Lung (tissue), 12 donors: ENCODE data around the gene SCAMP5. TPM values are rescaled to one million over a fixed set of nuclear protein-coding genes. Genes with fewer than 3 reads are reported as not detected.

Experiments
- ATAC-seq: fragments of 200-7000 bp; cut with Tn5 transposase; one replicate; pipeline ENCODE4 v1.9.1; 2020; ENCODE audit warnings: moderate number of reproducible peaks; ENCODE audit not compliant: insufficient read depth, low FRiP score
- DNase-seq, 3 donors: peaks; one replicate each; pipeline ENCODE4 v3.0.0-alpha.2; 2013 to 2017
- H3K27ac ChIP-seq, 2 donors: one replicate each; pipeline ENCODE4 v1.5.1; 2013; ENCODE audit warnings: mild to moderate bottlenecking in 2 of 2, moderate library complexity in 2 of 2, control low read depth in 1 of 2, inconsistent platforms in 1 of 2, low read depth in 1 of 2, low read length in 1 of 2
- H3K27me3 ChIP-seq, 3 donors: one replicate each; pipeline ENCODE4 v1.5.1; 2013; ENCODE audit warnings: low read length in 2 of 3; ENCODE audit not compliant: control insufficient read depth in 3 of 3, insufficient read depth in 3 of 3
- H3K36me3 ChIP-seq, 4 donors: one replicate each; pipeline ENCODE4 v1.5.1; 2013; ENCODE audit warnings: low read length in 4 of 4, mild to moderate bottlenecking in 1 of 4, moderate library complexity in 1 of 4; ENCODE audit not compliant: control insufficient read depth in 4 of 4, insufficient read depth in 4 of 4
- H3K4me1 ChIP-seq, 5 donors: one replicate each; pipeline ENCODE4 v1.5.1; 2013; ENCODE audit warnings: low read length in 5 of 5, mild to moderate bottlenecking in 2 of 5, moderate library complexity in 1 of 5; ENCODE audit not compliant: control insufficient read depth in 5 of 5, insufficient read depth in 5 of 5
- H3K4me3 ChIP-seq: one replicate; pipeline ENCODE4 v1.5.1; 2013; ENCODE audit warnings: mild to moderate bottlenecking, control low read depth, moderate library complexity
- H3K9ac ChIP-seq, 2 donors: one replicate each; pipeline ENCODE4 v1.5.1; 2013; ENCODE audit warnings: low read length in 2 of 2, control low read depth in 1 of 2; ENCODE audit not compliant: insufficient read depth in 1 of 2
- H3K9me3 ChIP-seq, 4 donors: one replicate each; pipeline ENCODE4 v1.5.1; 2013; ENCODE audit warnings: low read length in 3 of 4, mild to moderate bottlenecking in 1 of 4, moderate library complexity in 1 of 4; ENCODE audit not compliant: control insufficient read depth in 4 of 4, insufficient read depth in 3 of 4
- CTCF ChIP-seq: IDR thresholded peaks from 2 replicates; pipeline ENCODE4 v1.5.1; 2012; ENCODE audit warnings: mild to moderate bottlenecking; ENCODE audit errors: control extremely low read depth, extremely low read depth
- WGBS, 2 donors: extraction: QIAGEN DNeasy Blood & Tissue Kit; methylation state at CpG; one replicate each; pipeline ENCODE4 v1.1.7; 2013; 5-methylcytosine and 5-hydroxymethylcytosine counted together
- polyA plus RNA-seq, 2 donors: library from polyadenylated mRNA; stranded (reverse); fragments of 200-250 nt; gene quantifications; one replicate each; pipeline ENCODE4 v1.2.1, GENCODE V29; 2013
- total RNA-seq, 2 donors: library from RNA; depleted of rRNA in 1 of 2; stranded (reverse); fragments of >200 nt in 1 of 2; gene quantifications; one replicate each; pipeline ENCODE4 v1.2.1, GENCODE V29; 2014 to 2021
- donor health status: control.
- donor health status: control.
- donor health status: Bipolar disorder and iron deficiency.
- donor health status: healthy.
- donor health status: DM: yes; HTN: yes; CAD: no.

The SCAMP5 gene
- total and polyA plus RNA-seq, 4 donors: 0.94 to 9.5 (median 4.3) TPM

DNA sequence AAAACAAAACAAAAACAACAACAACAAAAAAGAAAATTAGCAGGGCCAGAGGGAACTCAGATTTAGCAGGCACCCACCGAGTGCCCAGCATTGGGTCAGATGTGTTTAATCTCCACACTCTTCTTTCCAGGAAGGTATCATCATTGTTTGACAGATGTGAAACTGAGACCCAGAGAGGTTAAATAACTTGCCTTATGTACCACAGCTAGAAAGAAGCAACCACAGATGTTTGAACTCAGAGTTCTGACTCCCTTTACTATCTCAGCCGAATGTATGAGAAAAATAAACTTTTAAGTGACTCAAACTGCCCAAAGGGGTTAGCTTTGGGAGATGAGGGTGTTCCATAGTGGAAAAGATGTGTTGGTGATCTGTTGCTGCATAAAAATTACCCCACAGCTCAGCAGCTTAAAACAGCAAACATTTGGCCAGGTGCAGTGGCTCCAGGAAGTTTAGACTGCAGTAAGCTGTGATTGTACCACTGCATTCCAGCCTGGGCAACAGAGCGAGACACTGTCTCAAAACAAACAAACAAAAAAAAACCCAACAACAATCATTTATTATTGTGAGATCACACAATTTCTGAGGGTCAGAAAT lies 34.3 kb upstream of the SCAMP5 start:
- Histone ChIP-seq H3K36me3 (no peaks in the 10 kb centered on the region), H3K4me1 (peaks cover 0 to 50% (median 15%) of the 10 kb centered on the region in 5 donors), H3K9me3 (no peaks in the 10 kb centered on the region), H3K27me3 (peaks cover 0 to 30% (median 0%) of the 10 kb centered on the region in 3 donors), H3K27ac (no peak overlapping the region), H3K9ac (no peak overlapping the region), H3K4me3 (no peak overlapping the region)
- no peak for ATAC-seq
- WGBS, 2 donors: 46 to 63% methylated on average over 3 of the region's 3 CpGs
- DNase-seq: peak in 2 of 3 donors; percentile 57 to 58
- TF ChIP-seq CTCF: no peak

DNA sequence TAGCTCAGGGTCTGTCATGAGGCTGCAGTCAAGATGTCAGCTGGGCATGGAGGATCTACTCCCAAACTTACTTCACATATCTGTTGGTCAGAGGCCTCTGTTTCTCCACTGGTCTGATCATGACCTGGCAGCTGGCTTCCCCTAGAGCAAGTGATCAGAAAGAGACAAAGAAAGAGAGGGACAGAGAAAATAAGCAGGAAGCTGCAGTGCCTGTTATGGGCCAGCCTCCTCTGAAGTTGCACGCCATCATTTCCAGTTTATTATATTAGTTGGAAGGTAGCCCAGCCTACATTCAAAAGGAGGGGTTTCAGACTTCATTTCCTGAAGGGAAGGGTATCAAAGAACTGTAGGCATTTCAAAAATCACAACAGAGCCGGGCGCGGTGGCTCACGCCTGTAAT lies 33.7 kb upstream of the SCAMP5 start:
- peak; percentile 62 to 85 (median 83) for DNase-seq

DNA sequence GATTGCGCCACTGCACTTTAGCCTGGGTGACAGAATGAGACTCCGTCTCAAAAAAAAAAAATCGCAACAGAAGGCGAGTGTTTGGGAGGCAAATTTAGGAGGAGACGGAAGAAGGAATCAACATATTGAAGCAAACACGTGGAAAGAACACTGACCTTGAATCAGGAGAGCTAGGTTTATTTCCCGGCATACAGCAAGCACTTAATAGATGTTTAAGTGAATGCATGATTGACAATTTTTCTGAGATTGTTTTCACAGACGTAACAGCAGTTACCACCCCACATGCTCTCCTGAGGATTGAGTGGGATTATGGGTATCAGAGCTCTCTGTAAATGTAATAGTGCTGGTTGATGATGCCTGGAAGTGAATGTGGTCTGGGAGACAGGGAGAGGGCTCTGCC lies 33.1 kb upstream of the SCAMP5 start:
- Histone ChIP-seq H3K4me3 (no peak overlapping the region), H3K27me3 (peaks cover 0 to 30% (median 0%) of the 10 kb centered on the region in 3 donors), H3K9ac (no peak overlapping the region), H3K27ac (no peak overlapping the region), H3K4me1 (peaks cover 0 to 46% (median 15%) of the 10 kb centered on the region in 5 donors), H3K9me3 (no peaks in the 10 kb centered on the region), H3K36me3 (no peaks in the 10 kb centered on the region)
- no peak for TF ChIP-seq CTCF
- WGBS, 2 donors: 92 to 96% methylated on average over 8 of the region's 8 CpGs
- no peak for ATAC-seq
- DNase-seq: no peak

More for the DNA sequence above, 33.7 kb upstream of the SCAMP5 start:
- Histone ChIP-seq H3K27me3 (peaks cover 0 to 30% (median 0%) of the 10 kb centered on the region in 3 donors), H3K27ac (no peak overlapping the region), H3K9ac (no peak overlapping the region), H3K4me3 (no peak overlapping the region), H3K36me3 (no peaks in the 10 kb centered on the region), H3K4me1 (peaks cover 0 to 50% (median 15%) of the 10 kb centered on the region in 5 donors), H3K9me3 (no peaks in the 10 kb centered on the region)
- no peak for ATAC-seq
- WGBS, 2 donors: 54 to 74% methylated on average over 5 of the region's 5 CpGs
- no peak for TF ChIP-seq CTCF

DNA sequence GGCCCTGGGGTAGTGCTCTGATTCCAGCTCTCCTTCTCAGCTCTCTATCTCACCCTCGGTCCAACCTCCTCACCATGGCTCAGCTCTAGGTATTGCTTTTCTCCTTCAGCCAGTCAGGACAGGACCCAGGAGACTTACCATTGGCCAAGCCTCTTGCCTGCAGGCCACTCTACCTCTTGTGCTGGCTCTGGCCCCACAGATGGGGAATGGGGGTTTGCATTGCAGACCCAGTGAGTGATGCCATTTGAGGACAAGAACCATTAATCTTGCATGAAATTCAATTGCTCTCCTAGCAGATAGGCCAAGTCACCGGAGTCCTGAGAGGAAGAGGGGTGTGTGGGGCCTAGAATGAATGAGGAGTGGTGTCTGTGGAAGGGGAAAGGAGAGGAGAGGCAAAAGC lies 32.7 kb upstream of the SCAMP5 start:
- Histone ChIP-seq H3K27me3 (peaks cover 0 to 25% (median 0%) of the 10 kb centered on the region in 3 donors), H3K27ac (no peak overlapping the region), H3K36me3 (no peaks in the 10 kb centered on the region), H3K9me3 (no peaks in the 10 kb centered on the region), H3K4me1 (peaks cover 0 to 41% (median 14%) of the 10 kb centered on the region in 5 donors), H3K4me3 (no peak overlapping the region), H3K9ac (no peak overlapping the region)
- no peak for ATAC-seq
- no peak for TF ChIP-seq CTCF
- DNase-seq: no peak
- 67 to 84% methylated on average over 2 of the region's 2 CpGs for WGBS, 2 donors
